HUES48 (cell line): ENCODE measurements around the gene GCC2.
A peak's percentile ranks its signal among the peaks of the same experiment; 100 is the strongest.
"Not testable (repeated sequence)": the region's sequence is repeated elsewhere in the genome, so short reads cannot be mapped to it uniquely, and the experiment has no call there.

ENCODE experiments used
- H3K27ac ChIP-seq: one replicate; pipeline ENCODE4 v1.7.0; 2013; ENCODE audit warnings: low read depth, low read length, inconsistent platforms
- H3K27me3 ChIP-seq: 2 replicates; pipeline ENCODE4 v1.6.1; 2013; ENCODE audit warnings: mild to moderate bottlenecking, low read length; ENCODE audit not compliant: control insufficient read depth, insufficient read depth
- H3K36me3 ChIP-seq: 2 replicates; pipeline ENCODE4 v1.6.1; 2013; ENCODE audit warnings: low read length; ENCODE audit not compliant: control insufficient read depth, insufficient read depth
- H3K4me1 ChIP-seq: 2 replicates; pipeline ENCODE4 v1.6.1; 2013; ENCODE audit warnings: mild to moderate bottlenecking, low read length; ENCODE audit not compliant: control insufficient read depth, insufficient read depth
- H3K4me3 ChIP-seq: 2 replicates; pipeline ENCODE4 v1.5.1; 2013; ENCODE audit warnings: mild to moderate bottlenecking, low read depth, low read length
- H3K9ac ChIP-seq: 2 replicates; pipeline ENCODE4 v1.6.1; 2013; ENCODE audit warnings: mild to moderate bottlenecking, low read depth, low read length, moderate library complexity
- H3K9me3 ChIP-seq: 2 replicates; pipeline ENCODE4 v1.6.1; 2013; ENCODE audit warnings: low read length; ENCODE audit not compliant: control insufficient read depth, insufficient read depth

Gene GCC2

GRCh38 chr2:108444941-108445840, 3.8 kb upstream of the GCC2 start:
- no peaks in the 10 kb centered on the region for H3K27me3 ChIP-seq
- no peak overlapping the region for H3K4me3 ChIP-seq
- peak overlapping the region; percentile 20 for H3K27ac ChIP-seq
- no peaks in the 10 kb centered on the region for H3K36me3 ChIP-seq
- no peaks in the 10 kb centered on the region for H3K9me3 ChIP-seq
- H3K4me1 ChIP-seq, result 0 out of 2 replicates have a peak, but pooled peaks cover under 1% of the 10 kb centered on the region
- H3K9ac ChIP-seq, result no peak overlapping the region

GRCh38 chr2:108446703-108447102, 2.3 kb upstream of the GCC2 start:
- Histone ChIP-seq H3K9me3 (no peaks in the 10 kb centered on the region), H3K27me3 (no peaks in the 10 kb centered on the region), H3K9ac (no peak overlapping the region), H3K36me3 (peaks cover 11% of the 10 kb centered on the region), H3K27ac (no peak overlapping the region), H3K4me1 (peaks cover 14% of the 10 kb centered on the region), H3K4me3 (no peak overlapping the region)

- H3K9me3 ChIP-seq, result no peaks in the 10 kb centered on the region
- no peaks in the 10 kb centered on the region for H3K27me3 ChIP-seq
- peak overlapping the region; percentile 71 for H3K9ac ChIP-seq
- H3K4me1 ChIP-seq, result peaks cover 14% of the 10 kb centered on the region
- peaks cover 24% of the 10 kb centered on the region for H3K36me3 ChIP-seq
- H3K4me3 ChIP-seq, result peak overlapping the region; percentile 91
- H3K27ac ChIP-seq, result peak overlapping the region; percentile 96
These were observed 894 bp upstream of the GCC2 start for GRCh38 chr2:108447947-108448677.

- Histone ChIP-seq H3K4me3 (peak overlapping the region; percentile 91), H3K4me1 (peaks cover 14% of the 10 kb centered on the region), H3K9me3 (no peaks in the 10 kb centered on the region), H3K27me3 (no peaks in the 10 kb centered on the region), H3K27ac (peak overlapping the region; percentile 96), H3K36me3 (peaks cover 37% of the 10 kb centered on the region), H3K9ac (peak overlapping the region; percentile 84)
These were observed 564 bp downstream of the GCC2 start for GRCh38 chr2:108449410-108450130.

- Histone ChIP-seq H3K4me1 (peaks cover 14% of the 10 kb centered on the region), H3K27ac (peak overlapping the region; percentile 13), H3K9me3 (no peaks in the 10 kb centered on the region), H3K27me3 (no peaks in the 10 kb centered on the region), H3K36me3 (peaks cover 49% of the 10 kb centered on the region), H3K4me3 (peak overlapping the region; percentile 8; the same call in 1 of the 2 replicates), H3K9ac (no peak overlapping the region)
These were observed 1.9 kb downstream of the GCC2 start for GRCh38 chr2:108450863-108451262.

GRCh38 chr2:108451976-108452375, 3.0 kb downstream of the GCC2 start:
- H3K27ac ChIP-seq, result no peak overlapping the region
- H3K9me3 ChIP-seq, result no peaks in the 10 kb centered on the region
- H3K4me3 ChIP-seq, result no peak overlapping the region
- no peak overlapping the region for H3K9ac ChIP-seq
- no peaks in the 10 kb centered on the region for H3K27me3 ChIP-seq
- peaks cover 58% of the 10 kb centered on the region for H3K36me3 ChIP-seq
- peaks cover 14% of the 10 kb centered on the region for H3K4me1 ChIP-seq

GRCh38 chr2:108453530-108453929, 4.5 kb downstream of the GCC2 start:
- not testable (repeated sequence) for H3K27ac ChIP-seq, H3K4me3 ChIP-seq, H3K27me3 ChIP-seq, H3K9me3 ChIP-seq, H3K9ac ChIP-seq
- peaks cover 72% of the 10 kb centered on the region for H3K36me3 ChIP-seq
- peaks cover 14% of the 10 kb centered on the region for H3K4me1 ChIP-seq

GRCh38 chr2:108454440-108454839, 5.4 kb downstream of the GCC2 start:
- no peak overlapping the region for H3K27ac ChIP-seq
- peaks cover 81% of the 10 kb centered on the region for H3K36me3 ChIP-seq
- no peaks in the 10 kb centered on the region for H3K9me3 ChIP-seq

GRCh38 chr2:108455571-108455970, 6.6 kb downstream of the GCC2 start:
- peaks cover 87% of the 10 kb centered on the region for H3K36me3 ChIP-seq

More at GRCh38 chr2:108454440-108454839, 5.4 kb downstream of the GCC2 start:
- no peak overlapping the region for H3K4me3 ChIP-seq
- H3K27me3 ChIP-seq, result no peaks in the 10 kb centered on the region
- no peak overlapping the region for H3K9ac ChIP-seq
- peaks cover 14% of the 10 kb centered on the region for H3K4me1 ChIP-seq

GRCh38 chr2:108458082-108458481, 9.1 kb downstream of the GCC2 start:
- H3K36me3 ChIP-seq, result peaks cover 78% of the 10 kb centered on the region
- no peaks in the 10 kb centered on the region for H3K4me1 ChIP-seq
- H3K4me3 ChIP-seq, result no peak overlapping the region
- H3K27me3 ChIP-seq, result no peaks in the 10 kb centered on the region
- no peak overlapping the region for H3K9ac ChIP-seq
- no peak overlapping the region for H3K27ac ChIP-seq
- no peaks in the 10 kb centered on the region for H3K9me3 ChIP-seq

More at GRCh38 chr2:108455571-108455970, 6.6 kb downstream of the GCC2 start:
- no peak overlapping the region for H3K4me3 ChIP-seq
- H3K9ac ChIP-seq, result no peak overlapping the region
- H3K4me1 ChIP-seq, result peaks cover 11% of the 10 kb centered on the region
- H3K9me3 ChIP-seq, result no peaks in the 10 kb centered on the region
- H3K27ac ChIP-seq, result no peak overlapping the region
- no peaks in the 10 kb centered on the region for H3K27me3 ChIP-seq
